GM06990 (cell line): ENCODE results near the gene UVSSA.

Experiments used
- DNase-seq: peaks from one replicate; pipeline ENCODE4 v3.0.0-alpha.2; 2011; ENCODE audit not compliant: insufficient read length; ENCODE audit errors: extremely low read depth
- H3K27me3 ChIP-seq: replicated peaks from 2 replicates; pipeline ENCODE4 v1.6.0; 2011; ENCODE audit warnings: low read length; ENCODE audit not compliant: control insufficient read depth, insufficient read depth
- H3K36me3 ChIP-seq: 2 replicates; pipeline ENCODE4 v1.5.1; 2011; ENCODE audit warnings: low read length; ENCODE audit not compliant: control insufficient read depth, insufficient read depth
- H3K4me3 ChIP-seq: replicated peaks from 2 replicates; pipeline ENCODE4 v1.5.1; 2011; ENCODE audit warnings: low read depth, mild to moderate bottlenecking, control low read depth, low read length
- TF ChIP-seq, protein P1 (sequence below): IDR thresholded peaks from 2 replicates; pipeline ENCODE4 v1.5.1; 2011; ENCODE audit warnings: low read length, control low read depth, mild to moderate bottlenecking, inconsistent platforms; ENCODE audit not compliant: insufficient read depth, poor library complexity, severe bottlenecking

Gene UVSSA

DNA sequence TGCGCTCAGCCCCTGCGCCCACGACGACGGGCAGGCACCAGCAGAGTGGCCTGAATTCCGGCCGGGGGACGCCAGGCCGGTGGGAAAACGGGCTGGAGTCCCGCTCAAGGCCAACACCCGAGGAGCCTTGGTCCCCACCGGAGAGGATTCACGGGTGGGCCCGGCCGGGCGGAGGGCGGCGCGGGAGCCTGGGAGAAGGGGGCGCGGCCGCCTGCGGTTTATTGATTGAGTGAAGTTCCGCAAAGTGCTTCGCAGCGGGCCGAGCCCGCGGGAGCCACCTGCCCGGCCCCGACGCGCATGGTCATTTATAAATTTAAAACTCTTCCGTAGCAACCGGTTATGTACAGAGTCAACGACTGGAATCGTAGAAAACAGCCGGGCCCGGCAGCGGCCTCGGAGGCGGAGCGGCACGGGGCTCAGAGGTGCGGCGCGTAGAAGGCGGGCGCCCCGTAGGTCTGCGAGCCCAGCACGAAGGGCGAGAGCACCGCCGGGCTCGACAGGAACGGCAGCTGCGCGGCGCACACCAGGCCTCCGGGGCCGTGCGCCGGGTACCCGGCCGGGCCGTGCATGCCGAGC is 55.6 kb downstream of the UVSSA start:
- TF ChIP-seq, protein P1, sequence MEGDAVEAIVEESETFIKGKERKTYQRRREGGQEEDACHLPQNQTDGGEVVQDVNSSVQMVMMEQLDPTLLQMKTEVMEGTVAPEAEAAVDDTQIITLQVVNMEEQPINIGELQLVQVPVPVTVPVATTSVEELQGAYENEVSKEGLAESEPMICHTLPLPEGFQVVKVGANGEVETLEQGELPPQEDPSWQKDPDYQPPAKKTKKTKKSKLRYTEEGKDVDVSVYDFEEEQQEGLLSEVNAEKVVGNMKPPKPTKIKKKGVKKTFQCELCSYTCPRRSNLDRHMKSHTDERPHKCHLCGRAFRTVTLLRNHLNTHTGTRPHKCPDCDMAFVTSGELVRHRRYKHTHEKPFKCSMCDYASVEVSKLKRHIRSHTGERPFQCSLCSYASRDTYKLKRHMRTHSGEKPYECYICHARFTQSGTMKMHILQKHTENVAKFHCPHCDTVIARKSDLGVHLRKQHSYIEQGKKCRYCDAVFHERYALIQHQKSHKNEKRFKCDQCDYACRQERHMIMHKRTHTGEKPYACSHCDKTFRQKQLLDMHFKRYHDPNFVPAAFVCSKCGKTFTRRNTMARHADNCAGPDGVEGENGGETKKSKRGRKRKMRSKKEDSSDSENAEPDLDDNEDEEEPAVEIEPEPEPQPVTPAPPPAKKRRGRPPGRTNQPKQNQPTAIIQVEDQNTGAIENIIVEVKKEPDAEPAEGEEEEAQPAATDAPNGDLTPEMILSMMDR, result no peak
- no peak for DNase-seq
- Histone ChIP-seq H3K36me3 (no peaks in the 10 kb centered on the region), H3K4me3 (no peak overlapping the region), H3K27me3 (no peaks in the 10 kb centered on the region)

DNA sequence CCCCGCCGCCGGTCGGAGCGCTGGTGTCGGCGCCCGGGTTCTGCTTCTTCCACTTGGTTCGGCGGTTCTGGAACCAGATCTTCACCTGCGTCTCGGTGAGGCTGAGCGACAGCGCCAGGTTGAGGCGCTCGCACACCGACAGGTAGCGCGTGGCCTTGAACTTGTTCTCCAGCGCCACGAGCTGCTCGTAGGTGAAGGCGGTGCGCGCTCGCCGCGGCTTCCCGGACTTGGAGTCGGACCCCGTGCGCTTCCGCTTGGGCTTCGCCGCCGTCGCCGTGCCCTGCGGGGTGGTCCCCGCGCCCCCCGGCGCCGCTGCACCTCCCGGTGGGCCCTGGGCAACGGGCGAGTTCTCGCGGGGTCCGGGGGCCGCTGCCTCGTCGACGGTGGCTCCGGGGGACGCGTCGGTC is 56.2 kb downstream of the UVSSA start:
- TF ChIP-seq, protein P1, result no peak
- DNase-seq, result no peak
- no peaks in the 10 kb centered on the region for H3K36me3 ChIP-seq
- no peak overlapping the region for H3K4me3 ChIP-seq
- no peaks in the 10 kb centered on the region for H3K27me3 ChIP-seq

DNA sequence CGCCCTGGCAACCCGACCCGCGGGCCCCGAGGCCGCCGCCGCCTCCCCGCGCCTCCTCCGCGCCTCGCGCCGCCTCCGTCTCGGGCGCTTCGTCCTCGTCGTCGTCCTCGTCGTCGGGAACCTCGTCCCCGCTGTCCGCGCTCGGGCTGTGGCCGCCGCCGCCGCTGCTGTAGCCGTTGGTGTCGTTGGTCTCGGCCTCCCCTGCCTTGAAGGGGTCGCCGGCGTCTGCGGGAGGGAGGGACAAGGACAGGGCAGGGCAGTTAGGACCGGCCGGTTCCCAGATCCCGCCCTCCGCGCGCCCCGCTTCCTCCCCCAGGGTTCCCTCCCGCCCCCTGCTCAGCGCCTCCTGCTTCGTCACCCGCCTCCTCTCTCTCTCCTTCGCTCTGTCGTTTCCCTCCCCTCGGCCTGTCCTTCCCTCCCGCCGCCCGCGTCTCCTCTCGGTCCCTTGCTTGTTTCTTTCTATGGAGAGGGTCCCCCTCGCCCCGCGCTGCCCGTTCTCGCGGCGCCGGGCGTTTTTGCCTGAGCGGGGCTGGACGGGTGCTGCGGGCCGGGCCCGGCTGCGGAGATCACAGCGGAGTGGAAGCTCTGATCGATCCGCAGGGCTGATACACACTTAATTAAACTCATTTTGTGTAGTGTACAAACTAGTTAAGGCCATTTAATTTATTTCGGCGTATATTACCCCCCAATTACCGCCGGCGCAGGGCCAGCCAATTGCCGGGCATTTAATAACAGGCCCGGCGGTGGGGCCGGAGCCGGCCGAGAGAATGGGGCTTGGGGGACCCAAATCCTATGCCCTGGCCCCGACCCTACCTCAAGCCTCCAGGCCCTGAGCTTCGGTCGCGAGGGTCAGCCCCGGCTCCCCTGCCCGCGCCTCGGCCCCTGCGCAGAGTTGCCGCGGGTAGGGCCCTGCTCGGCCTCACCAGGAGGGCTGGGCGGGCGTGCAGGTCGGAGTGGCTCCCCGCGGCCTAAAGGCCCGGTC is 56.9 kb downstream of the UVSSA start:
- DNase-seq, result no peak
- H3K36me3 ChIP-seq, result no peaks in the 10 kb centered on the region
- H3K27me3 ChIP-seq, result no peaks in the 10 kb centered on the region
- TF ChIP-seq, protein P1, result no peak
- H3K4me3 ChIP-seq, result no peak overlapping the region

DNA sequence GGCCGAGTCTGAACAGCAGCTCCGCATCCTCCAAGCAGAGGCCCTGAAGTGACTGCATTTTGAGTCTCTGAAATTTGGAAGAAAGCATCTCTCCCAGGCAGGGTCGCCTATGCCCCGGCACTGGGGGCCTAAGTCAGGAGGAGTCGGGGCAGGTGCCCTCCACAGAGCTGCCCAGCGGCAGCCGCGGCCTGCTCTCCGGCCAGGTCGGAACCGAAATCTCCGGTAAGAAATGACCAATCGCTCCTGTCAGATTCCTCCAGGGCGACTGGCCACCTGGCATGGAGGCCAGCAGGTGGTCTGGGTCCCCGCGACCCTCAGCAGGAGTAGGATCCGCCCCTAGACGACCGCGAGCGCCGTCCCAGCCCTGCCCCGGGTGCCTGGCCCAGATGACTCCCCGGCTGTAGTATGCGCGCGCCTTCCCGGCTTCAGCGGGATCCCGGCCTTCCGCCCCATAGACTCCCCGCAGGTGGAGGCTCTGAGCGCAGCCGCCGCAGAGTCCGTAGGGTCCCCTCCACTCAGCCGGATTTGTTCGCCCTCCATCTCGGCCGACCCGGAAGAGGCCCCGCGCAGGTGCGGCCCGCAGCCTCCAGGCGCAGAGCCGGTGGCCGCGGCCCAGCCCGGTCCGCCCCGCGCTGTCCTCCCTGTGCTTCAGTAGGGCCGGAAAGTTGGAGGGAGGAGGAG is 57.7 kb downstream of the UVSSA start:
- Histone ChIP-seq H3K36me3 (no peaks in the 10 kb centered on the region), H3K4me3 (no peak overlapping the region), H3K27me3 (no peaks in the 10 kb centered on the region)
- TF ChIP-seq, protein P1, result no peak
- no peak for DNase-seq

DNA sequence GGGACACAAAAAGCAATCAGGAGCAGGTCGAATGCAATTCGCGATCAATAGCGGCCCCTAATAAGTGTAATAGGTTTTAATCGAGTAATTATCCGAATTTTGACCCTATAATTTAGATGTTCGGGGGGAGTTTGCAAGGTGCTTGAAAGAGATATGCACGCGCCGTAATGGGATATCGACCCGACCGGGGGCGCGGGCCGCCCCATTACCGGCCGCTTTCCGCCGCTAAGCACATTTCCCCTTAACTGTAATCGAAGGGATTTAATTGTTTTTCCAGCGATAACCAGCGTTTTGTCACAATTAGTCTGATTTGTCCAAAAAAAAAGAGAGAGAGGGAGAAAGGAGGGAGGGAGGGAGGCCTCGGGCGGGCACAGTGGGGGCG is 58.2 kb downstream of the UVSSA start:
- TF ChIP-seq, protein P1, result no peak
- H3K27me3 ChIP-seq, result no peaks in the 10 kb centered on the region
- no peak overlapping the region for H3K4me3 ChIP-seq

More for the DNA sequence above, 58.2 kb downstream of the UVSSA start:
- no peak for DNase-seq
- no peaks in the 10 kb centered on the region for H3K36me3 ChIP-seq
